Stimulated activated CD4-positive, alpha-beta T cell treated with anti-CD3 and anti-CD28 coated beads, Interleukin-12 subunit alpha, Interleukin-12 subunit beta, amount 100 ng/mL, for 48 hours (primary cell): ENCODE results near the gene GABRQ.
A peak's percentile ranks its signal among the peaks of the same experiment; 100 is the strongest.

Source experiments
- DNase-seq, 3 donors: peaks; one replicate each; pipeline ENCODE4 v3.0.0-alpha.2; 2020; ENCODE audit warnings: low read depth in 2 of 3, low spot score in 1 of 3

GABRQ gene

GRCh38 chrX:152637649-152638442, at the start of gene GABRQ:
GABRQ (plus strand) TSS chrX:152637895; CDS start chrX:152638203, 308 bp downstream.
- DNase-seq = no peak

GRCh38 chrX:152588206-152588605, 49.5 kb upstream of the GABRQ start:
- DNase-seq = no peak

GRCh38 chrX:152600853-152601633, 36.7 kb upstream of the GABRQ start:
- no peak for DNase-seq

- peak in 1 of 3 donors; percentile 0 for DNase-seq
Measured at GRCh38 chrX:152601848-152602616, 35.7 kb upstream of the GABRQ start.

DNA sequence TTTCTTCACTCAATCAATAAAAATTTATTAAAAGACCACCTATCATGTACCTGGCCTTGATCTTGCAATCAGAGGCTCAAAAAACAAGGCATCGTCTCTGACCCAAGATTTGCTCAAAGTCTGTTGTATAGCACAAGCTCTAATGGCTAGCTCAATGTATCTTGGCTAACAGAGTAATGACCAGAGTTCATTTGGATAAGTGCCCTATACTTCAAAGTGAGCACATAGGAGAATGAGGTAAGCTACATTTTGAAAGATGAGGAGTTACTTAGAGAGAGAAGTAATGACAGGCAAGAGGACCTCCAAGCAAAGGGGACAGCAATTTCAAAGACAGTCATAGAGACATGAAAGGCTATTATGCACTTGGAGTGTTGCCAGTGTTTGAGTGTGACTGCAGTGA, 22.9 kb upstream of the GABRQ start:
- no peak for DNase-seq

- DNase-seq = no peak
Measured at GRCh38 chrX:152619897-152620296, 17.8 kb upstream of the GABRQ start.

- peak in 2 of 3 donors; percentile 5 to 48 for DNase-seq
Measured at GRCh38 chrX:152632445-152633097, 5.1 kb upstream of the GABRQ start.

DNA sequence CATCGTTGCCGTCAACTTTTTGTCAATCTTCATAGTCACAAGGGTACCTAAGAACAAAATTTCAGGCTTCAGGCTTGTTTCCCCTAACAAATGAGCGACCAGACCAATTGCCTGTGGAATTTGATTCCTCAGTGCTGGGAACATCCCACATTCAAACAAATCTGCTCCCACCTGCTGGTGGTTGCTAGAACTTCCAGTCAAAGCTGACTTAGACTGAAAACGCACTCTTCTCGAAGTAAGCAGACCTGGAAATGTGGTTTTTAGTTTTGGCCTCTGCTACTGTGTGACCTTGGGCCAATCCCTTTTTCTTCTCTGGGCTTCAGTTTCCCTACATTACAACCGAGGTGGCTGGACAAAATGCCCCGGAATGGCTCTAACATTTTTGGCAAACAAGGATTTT, 1.8 kb upstream of the GABRQ start:
- no peak for DNase-seq

- no peak for DNase-seq
Measured at GRCh38 chrX:152638443-152638904, 779 bp downstream of the GABRQ start.

GRCh38 chrX:152639426-152639825, 1.7 kb downstream of the GABRQ start:
- DNase-seq = no peak

DNA sequence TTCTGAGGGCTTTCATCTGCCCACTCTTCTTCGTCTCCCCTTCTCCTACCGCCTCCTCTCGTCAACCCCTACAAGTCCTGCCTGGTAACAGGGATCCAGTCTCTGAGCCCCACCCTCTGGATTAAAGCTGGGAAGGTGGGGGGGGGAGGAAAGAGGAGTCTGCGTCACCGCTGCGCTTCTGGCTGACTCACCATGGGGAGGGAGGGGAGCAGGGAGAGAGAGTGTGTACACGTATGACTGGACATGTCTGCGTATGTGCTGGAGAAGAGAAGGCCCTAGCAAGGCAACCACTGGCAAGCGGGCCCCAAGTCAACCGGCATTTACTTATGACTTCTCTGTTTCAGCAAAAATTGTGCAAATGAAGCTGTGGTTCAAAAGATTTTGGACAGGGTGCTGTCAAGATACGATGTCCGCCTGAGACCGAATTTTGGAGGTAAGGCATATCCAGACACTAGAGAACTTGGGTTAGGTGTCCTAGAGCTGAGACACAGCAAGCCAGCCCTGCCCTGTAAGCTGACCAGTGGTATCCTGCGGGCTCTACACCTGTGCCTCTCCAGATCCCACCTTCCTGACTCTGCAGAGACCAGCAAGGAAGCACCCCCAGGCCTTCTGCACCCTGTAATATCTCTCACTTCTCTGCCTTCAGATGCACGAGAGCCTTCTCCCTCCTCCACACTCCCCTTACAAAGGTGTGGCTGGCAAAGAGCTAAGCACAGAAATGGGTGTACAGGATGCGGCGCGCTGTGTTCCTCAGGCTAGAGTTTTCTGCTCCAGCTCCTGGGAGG, 2.5 kb downstream of the GABRQ start:
- no peak for DNase-seq

GRCh38 chrX:152641256-152641875, 3.7 kb downstream of the GABRQ start:
- no peak for DNase-seq

GRCh38 chrX:152641996-152642395, 4.3 kb downstream of the GABRQ start:
- DNase-seq = no peak

- no peak for DNase-seq
Measured at GRCh38 chrX:152642931-152643564, 5.4 kb downstream of the GABRQ start.

DNA sequence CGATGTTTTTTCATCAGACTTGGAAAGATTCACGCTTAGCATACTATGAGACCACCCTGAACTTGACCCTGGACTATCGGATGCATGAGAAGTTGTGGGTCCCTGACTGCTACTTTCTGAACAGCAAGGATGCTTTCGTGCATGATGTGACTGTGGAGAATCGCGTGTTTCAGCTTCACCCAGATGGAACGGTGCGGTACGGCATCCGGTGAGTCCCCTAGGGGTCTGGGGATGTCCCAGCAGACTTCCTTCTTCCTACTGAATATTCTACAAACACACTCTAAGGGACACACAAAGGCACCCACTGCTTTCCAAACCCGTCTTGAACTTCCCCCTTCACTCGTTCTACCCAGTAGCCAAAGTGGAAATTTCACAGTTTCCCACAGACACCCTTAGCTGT, 9.3 kb downstream of the GABRQ start:
- no peak for DNase-seq

DNA sequence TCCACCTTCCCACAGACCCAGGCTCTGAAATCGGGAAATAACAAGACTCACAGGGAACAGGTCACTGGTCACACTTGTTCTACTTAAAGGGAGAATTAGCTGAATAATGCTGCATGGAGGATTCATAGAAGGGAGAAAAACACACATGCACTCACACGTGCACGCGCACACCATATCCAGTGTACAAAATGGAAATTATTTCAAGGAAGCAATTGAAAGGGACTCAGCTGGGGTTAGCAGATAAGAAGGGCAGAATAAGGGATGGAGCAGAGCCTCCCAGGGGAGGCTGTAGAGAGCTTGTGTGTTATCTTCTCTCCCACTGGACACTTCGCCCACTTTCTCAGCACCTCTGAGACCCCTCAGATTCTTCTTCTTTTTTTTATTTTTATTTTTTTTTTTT, 10.3 kb downstream of the GABRQ start:
- no peak for DNase-seq

DNA sequence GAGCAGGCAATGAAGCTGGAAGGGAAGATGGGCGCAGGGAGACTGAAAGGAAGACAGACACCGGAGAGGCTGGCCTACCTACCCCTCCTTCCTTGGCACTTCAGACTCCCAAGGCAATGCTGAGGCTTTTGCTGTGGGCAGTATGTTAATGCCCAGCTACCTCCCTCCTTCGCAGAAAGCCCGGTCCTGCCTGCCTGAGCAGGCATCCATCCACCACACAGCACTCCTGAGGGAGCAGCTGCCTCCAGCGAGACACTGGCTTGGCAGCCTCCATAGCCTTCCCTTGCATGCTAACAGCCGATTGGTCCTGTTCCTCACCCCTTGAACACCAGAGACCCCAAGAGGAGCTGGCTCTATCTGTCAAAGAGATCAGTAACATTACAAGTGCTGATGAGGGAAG, 14.4 kb downstream of the GABRQ start:
- DNase-seq = no peak

GRCh38 chrX:152652467-152652866, 14.8 kb downstream of the GABRQ start:
- no peak for DNase-seq

- no peak for DNase-seq
Measured at GRCh38 chrX:152656087-152656486, 18.4 kb downstream of the GABRQ start.
